ENCODE measurements around the gene ANKRD40CL.
"Not testable (repeated sequence)": the region's sequence is repeated elsewhere in the genome, so short reads cannot be mapped to it uniquely, and the experiment has no call there.

ANKRD40CL gene

GRCh38 chr17:50807675-50808074 lies 40.4 kb upstream of the ANKRD40CL start:
- Mint-ChIP-seq H3K36me3 (ENCODE audit: low read depth) (no peaks in the 10 kb centered on the region), H3K9me3 (no peaks in the 10 kb centered on the region), H3K4me3 (no peak overlapping the region), H3K27ac (no peak overlapping the region), H3K27me3 (ENCODE audit: low read depth, poor library complexity) (peaks cover 18% of the 10 kb centered on the region), H3K4me1 (peaks cover 49% of the 10 kb centered on the region)
- no peak for TF ChIP-seq CTCF (IDR thresholded peaks at IDR 0.05)
- no peak for DNase-seq

- H3K36me3 Mint-ChIP-seq (ENCODE audit: low read depth): no peaks in the 10 kb centered on the region
- no peak for TF ChIP-seq CTCF (IDR thresholded peaks at IDR 0.05)
- peaks cover 18% of the 10 kb centered on the region for H3K27me3 Mint-ChIP-seq (ENCODE audit: low read depth, poor library complexity)
- no peaks in the 10 kb centered on the region for H3K9me3 Mint-ChIP-seq
- no peak for DNase-seq
- H3K27ac Mint-ChIP-seq: no peak overlapping the region
- H3K4me3 Mint-ChIP-seq: no peak overlapping the region
- peaks cover 52% of the 10 kb centered on the region for H3K4me1 Mint-ChIP-seq
Measured at GRCh38 chr17:50807009-50807408, 39.7 kb upstream of the ANKRD40CL start.

- no peak for TF ChIP-seq CTCF (IDR thresholded peaks at IDR 0.05)
- no peak for DNase-seq
- H3K4me3 Mint-ChIP-seq: no peak overlapping the region
- H3K36me3 Mint-ChIP-seq (ENCODE audit: low read depth): no peaks in the 10 kb centered on the region
- H3K4me1 Mint-ChIP-seq: peaks cover 53% of the 10 kb centered on the region
- H3K27ac Mint-ChIP-seq: no peak overlapping the region
- H3K9me3 Mint-ChIP-seq: no peaks in the 10 kb centered on the region
- peaks cover 15% of the 10 kb centered on the region for H3K27me3 Mint-ChIP-seq (ENCODE audit: low read depth, poor library complexity)
Measured at GRCh38 chr17:50806141-50806643, 38.9 kb upstream of the ANKRD40CL start.

GRCh38 chr17:50805486-50805885 lies 38.2 kb upstream of the ANKRD40CL start:
- Mint-ChIP-seq H3K27ac (no peak overlapping the region), H3K9me3 (no peaks in the 10 kb centered on the region), H3K4me1 (peaks cover 53% of the 10 kb centered on the region), H3K36me3 (ENCODE audit: low read depth) (no peaks in the 10 kb centered on the region), H3K27me3 (ENCODE audit: low read depth, poor library complexity) (peaks cover 15% of the 10 kb centered on the region), H3K4me3 (no peak overlapping the region)
- DNase-seq: no peak
- TF ChIP-seq CTCF (IDR thresholded peaks at IDR 0.05): no peak

GRCh38 chr17:50804749-50805475 lies 37.6 kb upstream of the ANKRD40CL start:
- H3K4me1 Mint-ChIP-seq: peaks cover 57% of the 10 kb centered on the region
- not testable (repeated sequence) for H3K27ac Mint-ChIP-seq; DNase-seq; H3K9me3 Mint-ChIP-seq; H3K36me3 Mint-ChIP-seq (ENCODE audit: low read depth); H3K4me3 Mint-ChIP-seq
- peaks cover 20% of the 10 kb centered on the region for H3K27me3 Mint-ChIP-seq (ENCODE audit: low read depth, poor library complexity)

- Mint-ChIP-seq H3K9me3 (no peaks in the 10 kb centered on the region), H3K27me3 (ENCODE audit: low read depth, poor library complexity) (peaks cover 16% of the 10 kb centered on the region), H3K4me3 (no peak overlapping the region), H3K27ac (peak overlapping the region; percentile 90), H3K36me3 (ENCODE audit: low read depth) (no peaks in the 10 kb centered on the region), H3K4me1 (peaks cover 70% of the 10 kb centered on the region)
- TF ChIP-seq CTCF (IDR thresholded peaks at IDR 0.05): no peak
- no peak for DNase-seq
Measured at GRCh38 chr17:50803676-50804075, 36.4 kb upstream of the ANKRD40CL start.

All from nephron progenitor cell (in vitro differentiated cells).